H9 (cell line): ENCODE results near the gene SERTAD2. TPM values are rescaled to one million over a fixed set of nuclear protein-coding genes. Genes with fewer than 3 reads are reported as not detected.

Experiments
- DNase-seq: peaks from one replicate; pipeline ENCODE4 v3.0.0-alpha.2; 2017
- H2AFZ ChIP-seq: one replicate; pipeline ENCODE4 v1.6.1; 2013; ENCODE audit warnings: mild to moderate bottlenecking, low read length, control low read depth, moderate library complexity
- H2AK5ac ChIP-seq: 2 replicates; pipeline ENCODE4 v1.6.1; 2013; ENCODE audit warnings: low read length, control low read depth, mixed read lengths; ENCODE audit not compliant: insufficient read length
- H2BK120ac ChIP-seq: one replicate; pipeline ENCODE4 v1.6.1; 2013; ENCODE audit warnings: low read depth, mild to moderate bottlenecking, low read length, control low read depth, inconsistent platforms; ENCODE audit not compliant: poor library complexity, severe bottlenecking
- H2BK12ac ChIP-seq: 2 replicates; pipeline ENCODE4 v1.6.1; 2013; ENCODE audit warnings: low read length, control low read depth, mixed read lengths, low read depth; ENCODE audit not compliant: insufficient read length
- H2BK15ac ChIP-seq: 2 replicates; pipeline ENCODE4 v1.6.1; 2013; ENCODE audit warnings: low read depth, low read length, control low read depth
- H2BK20ac ChIP-seq: one replicate; pipeline ENCODE4 v1.6.1; 2013; ENCODE audit warnings: low read depth, mild to moderate bottlenecking, low read length, control low read depth, inconsistent platforms; ENCODE audit not compliant: poor library complexity, severe bottlenecking
- H2BK5ac ChIP-seq: 2 replicates; pipeline ENCODE4 v1.6.1; 2013; ENCODE audit warnings: low read length, control low read depth, mixed read lengths; ENCODE audit not compliant: insufficient read length
- H3K14ac ChIP-seq: 2 replicates; pipeline ENCODE4 v1.6.1; 2013; ENCODE audit warnings: low read length, control low read depth; ENCODE audit not compliant: insufficient read depth
- H3K18ac ChIP-seq: 2 replicates; pipeline ENCODE4 v1.6.1; 2013; ENCODE audit warnings: low read depth, mild to moderate bottlenecking, mixed read lengths, low read length, control low read depth; ENCODE audit not compliant: insufficient read length
- H3K23ac ChIP-seq: 2 replicates; pipeline ENCODE4 v1.6.1; 2013; ENCODE audit warnings: low read length, control low read depth, mixed read lengths, low read depth; ENCODE audit not compliant: insufficient read length
- H3K23me2 ChIP-seq: 2 replicates; pipeline ENCODE4 v1.6.1; 2013; ENCODE audit warnings: low read depth, mild to moderate bottlenecking, mixed read lengths, low read length, control low read depth; ENCODE audit not compliant: insufficient read length, poor library complexity, severe bottlenecking
- H3K27ac ChIP-seq: 2 replicates; pipeline ENCODE4 v1.5.1; 2013; ENCODE audit warnings: low read length, control low read depth, mixed read lengths, low read depth; ENCODE audit not compliant: insufficient read length
- H3K27me3 ChIP-seq: 2 replicates; pipeline ENCODE4 v1.6.1; 2013; ENCODE audit warnings: low read length, control low read depth, inconsistent platforms; ENCODE audit not compliant: insufficient read depth
- H3K4ac ChIP-seq: 2 replicates; pipeline ENCODE4 v1.6.1; 2013; ENCODE audit warnings: low read depth, mild to moderate bottlenecking, control low read depth, inconsistent platforms, low read length, moderate library complexity
- H3K4me1 ChIP-seq: 2 replicates; pipeline ENCODE4 v1.6.1; 2013; ENCODE audit warnings: low read length, control low read depth, inconsistent platforms; ENCODE audit not compliant: insufficient read depth
- H3K4me2 ChIP-seq: 2 replicates; pipeline ENCODE4 v1.6.1; 2013; ENCODE audit warnings: low read length, control low read depth, mixed read lengths; ENCODE audit not compliant: insufficient read length, insufficient read depth
- H3K56ac ChIP-seq: 2 replicates; pipeline ENCODE4 v1.6.1; 2013; ENCODE audit warnings: low read depth, mild to moderate bottlenecking, mixed read lengths, low read length, control low read depth; ENCODE audit not compliant: insufficient read length
- H3K79me1 ChIP-seq: 2 replicates; pipeline ENCODE4 v1.6.1; 2013; ENCODE audit warnings: low read depth, mild to moderate bottlenecking, moderate library complexity, low read length, control low read depth, inconsistent platforms; ENCODE audit not compliant: insufficient read depth, poor library complexity, severe bottlenecking
- H3K79me2 ChIP-seq: 2 replicates; pipeline ENCODE4 v1.6.1; 2013; ENCODE audit warnings: low read length, control low read depth, inconsistent platforms; ENCODE audit not compliant: insufficient read depth
- H3K9ac ChIP-seq: 2 replicates; pipeline ENCODE4 v1.6.1; 2013; ENCODE audit warnings: low read length, control low read depth, mixed read lengths; ENCODE audit not compliant: insufficient read length; ENCODE audit errors: extremely low read depth
- H3K9me3 ChIP-seq: one replicate; pipeline ENCODE4 v1.6.1; 2013; ENCODE audit warnings: low read depth, low read length, inconsistent platforms; ENCODE audit not compliant: control insufficient read depth
- H3T11ph ChIP-seq: one replicate; pipeline ENCODE4 v1.6.1; 2013; ENCODE audit warnings: mild to moderate bottlenecking, low read length, control low read depth, inconsistent platforms
- H4K20me1 ChIP-seq: one replicate; pipeline ENCODE4 v1.6.1; 2013; ENCODE audit not compliant: control insufficient read depth, insufficient read length, insufficient read depth
- H4K5ac ChIP-seq: 2 replicates; pipeline ENCODE4 v1.6.1; 2013; ENCODE audit warnings: low read depth, mild to moderate bottlenecking, mixed read lengths, low read length, control low read depth; ENCODE audit not compliant: insufficient read length
- H4K8ac ChIP-seq: replicated peaks from 2 replicates; pipeline ENCODE4 v1.6.1; 2013; ENCODE audit warnings: low read length, control low read depth, mixed read lengths, low read depth; ENCODE audit not compliant: insufficient read length
- H4K91ac ChIP-seq: 2 replicates; pipeline ENCODE4 v1.6.1; 2013; ENCODE audit warnings: low read depth, mild to moderate bottlenecking, moderate library complexity, mixed read lengths, low read length, control low read depth; ENCODE audit not compliant: insufficient read length
- H3K27ac Mint-ChIP-seq, 3 experiments: 2 replicates in 2 of 3; 3 replicates in 1 of 3; pipeline ENCODE4 v1.8.0; 2020 to 2021; ENCODE audit warnings: mixed read lengths in 3 of 3, mild to moderate bottlenecking in 1 of 3, moderate library complexity in 1 of 3
- H3K27me3 Mint-ChIP-seq: 2 replicates; pipeline ENCODE4 v1.8.0; 2021; ENCODE audit warnings: low read depth, mild to moderate bottlenecking, moderate library complexity, mixed read lengths
- H3K36me3 Mint-ChIP-seq, 3 experiments: 2 replicates in 2 of 3; 3 replicates in 1 of 3; pipeline ENCODE4 v1.8.0; 2020 to 2021; ENCODE audit warnings: low read depth in 3 of 3, mixed read lengths in 3 of 3; ENCODE audit not compliant: insufficient read depth in 1 of 3
- H3K4me1 Mint-ChIP-seq, 2 experiments: 2 replicates each; pipeline ENCODE4 v1.8.0; 2020; ENCODE audit warnings: mixed read lengths in 2 of 2
- H3K4me3 Mint-ChIP-seq, 2 experiments: 2 replicates in 1 of 2; 3 replicates in 1 of 2; pipeline ENCODE4 v1.8.0; 2020 to 2021; ENCODE audit warnings: mild to moderate bottlenecking in 2 of 2, mixed read lengths in 2 of 2, moderate library complexity in 1 of 2
- H3K9me3 Mint-ChIP-seq, 2 experiments: 2 replicates in 1 of 2; 3 replicates in 1 of 2; pipeline ENCODE4 v1.8.0; 2020; ENCODE audit warnings: mild to moderate bottlenecking in 2 of 2, mixed read lengths in 2 of 2, moderate library complexity in 1 of 2
- CTCF ChIP-seq: fragments of 200-600 bp; sonication (generic); conservative IDR thresholded peaks from 3 replicates; pipeline ENCODE4 v1.8.0; 2021; ENCODE audit warnings: antibody characterized with exemption, mild to moderate bottlenecking
- WGBS: extraction: QIAGEN DNeasy Blood & Tissue Kit; methylation state at CpG from one replicate; pipeline ENCODE4 v1.1.7; 2013; ENCODE audit warnings: missing lambda C conversion rate, low lambda C conversion rate, mixed read lengths; ENCODE audit not compliant: insufficient read length; ENCODE audit errors: extremely low coverage; 5-methylcytosine and 5-hydroxymethylcytosine counted together
- total RNA-seq: library from RNA; stranded (reverse); gene quantifications from 2 replicates; pipeline ENCODE4 v1.2.1, GENCODE V29; 2021

The SERTAD2 gene
- total RNA-seq, 1 experiment from 2014 or later, result 3.5 TPM

GRCh38 chr2:64695721-64696261 lies 42.1 kb upstream of the SERTAD2 start:
- Histone ChIP-seq H3K56ac (no peak overlapping the region), H3K4ac (no peak overlapping the region), H2AK5ac (no peak overlapping the region), H3K23ac (no peak overlapping the region), H4K91ac (no peak overlapping the region), H2BK15ac (no peak overlapping the region), H3T11ph (no peak overlapping the region), H3K79me1 (no peaks in the 10 kb centered on the region), H3K4me2 (no peak overlapping the region), H3K27me3 (no peaks in the 10 kb centered on the region; the same call in 1 of the 2 replicates), H3K23me2 (no peaks in the 10 kb centered on the region), H3K14ac (no peak overlapping the region), H3K4me1 (no peaks in the 10 kb centered on the region; the same call in 1 of the 2 replicates), H3K18ac (no peak overlapping the region), H3K9ac (no peak overlapping the region), H2AFZ (no peak overlapping the region), H2BK120ac (no peak overlapping the region), H4K20me1 (no peaks in the 10 kb centered on the region), H4K5ac (no peak overlapping the region), H2BK20ac (no peak overlapping the region), H3K79me2 (no peaks in the 10 kb centered on the region), H2BK5ac (no peak overlapping the region), H3K9me3 (no peaks in the 10 kb centered on the region), H3K27ac (no peak overlapping the region), H2BK12ac (no peak overlapping the region), H4K8ac (no peak overlapping the region)
- Mint-ChIP-seq H3K27ac (peak overlapping the region in 1 of 3 experiments; percentile 14; a peak in 2 of 7 replicates), H3K4me1 (peaks cover 15 to 19% of the 10 kb centered on the region in 2 experiments), H3K27me3 (no peaks in the 10 kb centered on the region; the same call in 1 of the 2 replicates), H3K4me3 (no peak overlapping the region), H3K9me3 (peaks cover 2 to 3% of the 10 kb centered on the region in 2 experiments; a peak in 2 of 5 replicates), H3K36me3 (no peaks in the 10 kb centered on the region; a peak in 3 of 7 replicates)
- no peak for TF ChIP-seq CTCF
- WGBS, result no CpG with 5 or more reads among the region's 1 CpG
- no peak for DNase-seq
